ENCODE data around the gene CFAP54. TPM values are rescaled to one million over a fixed set of nuclear protein-coding genes. Genes with fewer than 3 reads are reported as not detected.

CFAP54 gene
- total RNA-seq, 1 experiment from 2014 or later: 0.09 TPM

- ChIA-PET POLR2A (no interaction called here), CTCF (no interaction called here)
- H3K27ac Mint-ChIP-seq: no peak overlapping the region
- H3K36me3 Mint-ChIP-seq: no peaks in the 10 kb centered on the region
- ATAC-seq: no peak
- H3K9me3 Mint-ChIP-seq: peaks cover 7% of the 10 kb centered on the region
- no peak for DNase-seq (ENCODE audit: low spot score)
- TF ChIP-seq, protein P1, sequence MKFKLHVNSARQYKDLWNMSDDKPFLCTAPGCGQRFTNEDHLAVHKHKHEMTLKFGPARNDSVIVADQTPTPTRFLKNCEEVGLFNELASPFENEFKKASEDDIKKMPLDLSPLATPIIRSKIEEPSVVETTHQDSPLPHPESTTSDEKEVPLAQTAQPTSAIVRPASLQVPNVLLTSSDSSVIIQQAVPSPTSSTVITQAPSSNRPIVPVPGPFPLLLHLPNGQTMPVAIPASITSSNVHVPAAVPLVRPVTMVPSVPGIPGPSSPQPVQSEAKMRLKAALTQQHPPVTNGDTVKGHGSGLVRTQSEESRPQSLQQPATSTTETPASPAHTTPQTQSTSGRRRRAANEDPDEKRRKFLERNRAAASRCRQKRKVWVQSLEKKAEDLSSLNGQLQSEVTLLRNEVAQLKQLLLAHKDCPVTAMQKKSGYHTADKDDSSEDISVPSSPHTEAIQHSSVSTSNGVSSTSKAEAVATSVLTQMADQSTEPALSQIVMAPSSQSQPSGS (CRISPR knock-in tag; IDR thresholded peaks at IDR 0.05; ENCODE audit: borderline replicate concordance, low read depth): no peak
- TF ChIP-seq ERG (CRISPR knock-in tag; IDR thresholded peaks at IDR 0.05) (no peak), ZNF232 (CRISPR knock-in tag; IDR thresholded peaks at IDR 0.05) (no peak), ELF4 (CRISPR knock-in tag; IDR thresholded peaks at IDR 0.05; ENCODE audit: low read depth) (no peak), MYBL2 (CRISPR knock-in tag; IDR thresholded peaks at IDR 0.05) (no peak), TP53 (CRISPR knock-in tag; IDR thresholded peaks at IDR 0.05) (no peak), ZNF425 (CRISPR knock-in tag; conservative IDR thresholded peaks at IDR 0.05) (no peak), RELA (CRISPR knock-in tag; IDR thresholded peaks at IDR 0.05; ENCODE audit: borderline replicate concordance) (no peak), ESRRA (CRISPR knock-in tag; IDR thresholded peaks at IDR 0.05; ENCODE audit: borderline replicate concordance) (no peak), OVOL2 (CRISPR knock-in tag; IDR thresholded peaks at IDR 0.05; ENCODE audit: borderline replicate concordance) (no peak), TCF7 (CRISPR knock-in tag; IDR thresholded peaks at IDR 0.05; ENCODE audit: low read depth) (no peak), ETV6 (CRISPR knock-in tag; IDR thresholded peaks at IDR 0.05) (no peak), GTF2I (CRISPR knock-in tag; conservative IDR thresholded peaks at IDR 0.05) (no peak), E2F4 (CRISPR knock-in tag; IDR thresholded peaks at IDR 0.05; ENCODE audit: borderline replicate concordance, low read depth) (no peak), FOXK1 (CRISPR knock-in tag; IDR thresholded peaks at IDR 0.05) (no peak)
- TF ChIP-seq, protein P2, sequence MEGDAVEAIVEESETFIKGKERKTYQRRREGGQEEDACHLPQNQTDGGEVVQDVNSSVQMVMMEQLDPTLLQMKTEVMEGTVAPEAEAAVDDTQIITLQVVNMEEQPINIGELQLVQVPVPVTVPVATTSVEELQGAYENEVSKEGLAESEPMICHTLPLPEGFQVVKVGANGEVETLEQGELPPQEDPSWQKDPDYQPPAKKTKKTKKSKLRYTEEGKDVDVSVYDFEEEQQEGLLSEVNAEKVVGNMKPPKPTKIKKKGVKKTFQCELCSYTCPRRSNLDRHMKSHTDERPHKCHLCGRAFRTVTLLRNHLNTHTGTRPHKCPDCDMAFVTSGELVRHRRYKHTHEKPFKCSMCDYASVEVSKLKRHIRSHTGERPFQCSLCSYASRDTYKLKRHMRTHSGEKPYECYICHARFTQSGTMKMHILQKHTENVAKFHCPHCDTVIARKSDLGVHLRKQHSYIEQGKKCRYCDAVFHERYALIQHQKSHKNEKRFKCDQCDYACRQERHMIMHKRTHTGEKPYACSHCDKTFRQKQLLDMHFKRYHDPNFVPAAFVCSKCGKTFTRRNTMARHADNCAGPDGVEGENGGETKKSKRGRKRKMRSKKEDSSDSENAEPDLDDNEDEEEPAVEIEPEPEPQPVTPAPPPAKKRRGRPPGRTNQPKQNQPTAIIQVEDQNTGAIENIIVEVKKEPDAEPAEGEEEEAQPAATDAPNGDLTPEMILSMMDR (IDR thresholded peaks at IDR 0.05): no peak
- TF ChIP-seq, protein P3, sequence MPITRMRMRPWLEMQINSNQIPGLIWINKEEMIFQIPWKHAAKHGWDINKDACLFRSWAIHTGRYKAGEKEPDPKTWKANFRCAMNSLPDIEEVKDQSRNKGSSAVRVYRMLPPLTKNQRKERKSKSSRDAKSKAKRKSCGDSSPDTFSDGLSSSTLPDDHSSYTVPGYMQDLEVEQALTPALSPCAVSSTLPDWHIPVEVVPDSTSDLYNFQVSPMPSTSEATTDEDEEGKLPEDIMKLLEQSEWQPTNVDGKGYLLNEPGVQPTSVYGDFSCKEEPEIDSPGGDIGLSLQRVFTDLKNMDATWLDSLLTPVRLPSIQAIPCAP (CRISPR knock-in tag; IDR thresholded peaks at IDR 0.05): no peak
- no peak overlapping the region for H3K4me3 Mint-ChIP-seq
- H3K27me3 Mint-ChIP-seq (ENCODE audit: low read depth): no peaks in the 10 kb centered on the region
- H3K4me1 Mint-ChIP-seq: no peaks in the 10 kb centered on the region
Observed at GRCh38 chr12:96831346-96831745, 342.0 kb downstream of the CFAP54 start.

DNA sequence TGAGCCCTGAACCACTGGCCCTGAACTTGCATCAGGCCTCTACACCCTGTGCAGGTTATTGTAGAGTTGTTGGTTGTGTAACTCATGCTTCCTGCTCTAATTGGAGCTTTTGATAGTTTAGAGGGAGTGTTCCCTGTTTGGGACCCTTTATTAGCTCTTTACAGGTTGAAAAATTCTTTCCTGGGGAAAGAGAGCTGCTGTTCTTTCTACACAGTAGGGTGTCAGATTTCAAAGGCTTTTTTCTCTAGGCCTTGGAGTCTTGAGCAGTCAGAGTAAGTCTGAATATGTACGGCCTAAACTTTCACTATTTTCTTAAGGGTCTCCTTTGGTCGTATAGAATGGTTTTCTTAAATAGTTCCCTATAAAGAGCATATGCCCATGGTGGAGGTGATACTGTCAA lies 356.9 kb downstream of the CFAP54 start:
- Mint-ChIP-seq H3K9me3 (no peaks in the 10 kb centered on the region), H3K36me3 (no peaks in the 10 kb centered on the region), H3K4me1 (peaks cover 26% of the 10 kb centered on the region), H3K4me3 (no peak overlapping the region), H3K27ac (no peak overlapping the region), H3K27me3 (ENCODE audit: low read depth) (no peaks in the 10 kb centered on the region)
- no peak for DNase-seq (ENCODE audit: low spot score)
- ChIA-PET POLR2A (no interaction called here), CTCF (no interaction called here)
- peak; percentile 66 for ATAC-seq
- TF ChIP-seq, protein P4, sequence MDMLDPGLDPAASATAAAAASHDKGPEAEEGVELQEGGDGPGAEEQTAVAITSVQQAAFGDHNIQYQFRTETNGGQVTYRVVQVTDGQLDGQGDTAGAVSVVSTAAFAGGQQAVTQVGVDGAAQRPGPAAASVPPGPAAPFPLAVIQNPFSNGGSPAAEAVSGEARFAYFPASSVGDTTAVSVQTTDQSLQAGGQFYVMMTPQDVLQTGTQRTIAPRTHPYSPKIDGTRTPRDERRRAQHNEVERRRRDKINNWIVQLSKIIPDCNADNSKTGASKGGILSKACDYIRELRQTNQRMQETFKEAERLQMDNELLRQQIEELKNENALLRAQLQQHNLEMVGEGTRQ (CRISPR knock-in tag; IDR thresholded peaks at IDR 0.05): no peak
- TF ChIP-seq ESRRA (CRISPR knock-in tag; IDR thresholded peaks at IDR 0.05; ENCODE audit: borderline replicate concordance): no peak
- TF ChIP-seq ETV6 (CRISPR knock-in tag; IDR thresholded peaks at IDR 0.05): no peak
- no peak for TF ChIP-seq ZNF425 (CRISPR knock-in tag; conservative IDR thresholded peaks at IDR 0.05)
- no peak for TF ChIP-seq FOXK1 (CRISPR knock-in tag; IDR thresholded peaks at IDR 0.05)
- no peak for TF ChIP-seq MXD4 (CRISPR knock-in tag; IDR thresholded peaks at IDR 0.05; ENCODE audit: borderline replicate concordance)
- no peak for TF ChIP-seq ZNF396 (CRISPR knock-in tag; IDR thresholded peaks at IDR 0.05; ENCODE audit: borderline replicate concordance)
- TF ChIP-seq, protein P5, sequence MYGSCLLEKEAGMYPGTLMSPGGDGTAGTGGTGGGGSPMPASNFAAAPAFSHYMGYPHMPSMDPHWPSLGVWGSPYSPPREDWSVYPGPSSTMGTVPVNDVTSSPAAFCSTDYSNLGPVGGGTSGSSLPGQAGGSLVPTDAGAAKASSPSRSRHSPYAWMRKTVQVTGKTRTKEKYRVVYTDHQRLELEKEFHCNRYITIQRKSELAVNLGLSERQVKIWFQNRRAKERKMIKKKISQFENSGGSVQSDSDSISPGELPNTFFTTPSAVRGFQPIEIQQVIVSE (CRISPR knock-in tag; IDR thresholded peaks at IDR 0.05; ENCODE audit: borderline replicate concordance): no peak
